DMS153 treated with DMSO at 0.1 percent for 48 hours (cell line): Measurements from ENCODE around the gene TIMM29.

Source experiments
- DNase-seq: peaks from one replicate; lab custom pipeline; 2025; ENCODE audit not compliant: unreplicated experiment; lab: John Stamatoyannopoulos, UW

The TIMM29 gene

DNA sequence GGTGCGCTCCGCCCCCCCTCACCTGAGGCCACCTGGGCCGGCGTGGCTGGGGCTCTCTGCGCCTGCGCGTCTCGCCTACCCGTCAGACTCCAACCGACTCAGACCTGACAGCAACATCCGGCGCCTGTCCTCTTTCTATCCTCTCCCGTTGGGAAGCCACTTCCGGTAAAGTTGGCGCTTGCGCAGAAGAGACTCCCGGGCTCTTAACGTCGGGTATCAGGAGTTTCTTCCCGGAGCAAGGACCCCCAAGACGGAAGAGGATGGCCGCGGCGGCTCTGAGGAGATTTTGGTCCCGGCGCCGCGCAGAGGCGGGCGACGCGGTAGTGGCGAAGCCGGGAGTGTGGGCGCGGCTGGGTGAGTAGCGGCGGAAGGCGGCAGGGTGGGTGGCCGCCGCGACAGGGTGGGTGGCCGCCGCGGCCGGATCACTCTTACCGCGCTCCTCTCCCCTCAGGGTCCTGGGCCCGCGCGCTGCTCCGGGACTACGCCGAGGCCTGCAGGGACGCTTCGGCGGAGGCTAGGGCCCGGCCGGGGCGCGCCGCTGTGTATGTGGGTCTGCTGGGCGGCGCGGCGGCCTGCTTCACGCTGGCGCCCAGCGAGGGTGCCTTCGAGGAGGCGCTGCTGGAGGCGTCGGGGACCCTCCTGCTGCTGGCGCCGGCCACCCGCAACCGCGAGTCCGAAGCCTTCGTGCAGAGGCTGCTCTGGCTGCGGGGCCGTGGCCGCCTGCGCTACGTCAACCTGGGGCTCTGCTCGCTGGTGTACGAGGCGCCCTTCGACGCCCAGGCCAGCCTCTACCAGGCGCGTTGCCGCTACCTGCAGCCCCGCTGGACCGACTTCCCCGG is at the start of gene TIMM29, which contains the start of gene YIPF2:
TIMM29 (plus strand) TSS at position 249 of the 839 bp plus-strand sequence; CDS start at position 261, 12 bp downstream.
YIPF2 (minus strand) TSS at position 77 of the 839 bp plus-strand sequence. CDS start 229 bp downstream, outside the sequence.
- DNase-seq, result peak; percentile 96

DNA sequence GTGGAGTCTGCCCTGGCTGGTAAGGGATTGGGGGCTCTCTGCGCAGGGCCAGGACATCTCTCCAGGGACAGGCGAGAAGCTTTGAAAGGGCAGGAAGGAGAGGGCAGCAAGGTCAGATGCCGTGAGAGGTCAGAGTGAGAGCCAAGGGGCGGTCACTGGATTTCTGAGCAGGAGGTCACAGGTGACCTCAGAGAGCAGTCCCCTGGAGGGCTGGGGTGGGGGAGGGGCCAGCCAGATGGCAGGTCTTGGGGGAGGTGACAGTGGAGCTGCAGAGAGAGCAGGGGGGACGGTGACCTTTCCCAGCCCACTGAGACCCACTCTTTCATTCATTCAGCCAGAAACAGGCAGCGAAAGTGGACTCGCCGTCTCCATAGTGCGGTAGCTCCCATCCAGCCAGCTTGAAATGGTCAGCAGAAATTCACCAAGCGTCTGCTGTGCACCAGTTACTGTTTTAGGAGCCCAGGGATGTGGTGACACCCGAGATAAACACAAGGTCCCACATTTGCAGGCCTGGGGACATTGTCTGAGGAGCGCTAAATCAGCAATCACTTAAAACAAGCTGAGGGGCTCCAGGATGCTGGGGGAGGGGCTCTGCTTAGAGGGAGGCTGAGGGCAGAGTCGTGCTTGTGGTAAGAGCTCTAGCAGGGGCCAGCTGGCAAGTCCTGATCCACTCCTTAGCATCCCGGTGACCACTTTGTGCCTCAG is 47.1 kb upstream of the TIMM29 start:
- no peak for DNase-seq

DNA sequence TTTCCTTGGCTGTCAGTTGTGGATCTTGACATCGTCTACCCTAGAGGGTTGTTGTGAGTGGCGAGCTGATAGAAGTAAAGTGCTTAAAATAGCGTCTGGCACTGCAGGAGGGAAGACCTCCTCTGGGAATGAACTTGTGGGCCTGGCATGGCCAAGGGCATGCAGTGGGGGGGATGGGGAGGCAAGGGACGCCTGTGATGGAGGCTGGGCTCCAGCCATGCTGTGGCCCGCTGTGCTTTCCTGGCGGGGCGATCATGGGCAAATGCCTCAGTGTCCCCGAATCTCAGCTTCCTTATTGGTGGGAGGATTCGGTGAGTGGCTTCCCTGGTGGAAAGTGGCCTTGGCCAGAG is 46.5 kb upstream of the TIMM29 start:
- no peak for DNase-seq

DNA sequence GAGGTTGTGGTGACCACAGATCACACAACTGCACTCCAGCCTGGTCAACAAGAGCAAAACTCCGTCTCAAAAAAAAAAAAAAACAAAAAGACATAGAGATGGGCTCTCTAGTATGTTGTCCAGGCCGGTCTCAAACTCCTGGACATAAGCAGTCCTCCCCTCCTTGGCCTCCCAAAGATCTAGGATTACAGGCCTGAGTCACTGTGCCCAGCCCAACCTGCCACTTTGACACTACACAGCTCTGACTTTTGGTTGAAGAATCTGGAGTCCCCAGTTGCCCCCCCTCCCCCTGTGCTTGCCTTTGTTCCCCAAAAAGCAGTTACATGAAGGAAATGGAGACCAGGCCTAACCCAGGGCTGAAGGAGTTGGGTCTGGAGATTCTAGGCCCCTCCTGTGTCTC is 44.3 kb upstream of the TIMM29 start:
- DNase-seq, result no peak

DNA sequence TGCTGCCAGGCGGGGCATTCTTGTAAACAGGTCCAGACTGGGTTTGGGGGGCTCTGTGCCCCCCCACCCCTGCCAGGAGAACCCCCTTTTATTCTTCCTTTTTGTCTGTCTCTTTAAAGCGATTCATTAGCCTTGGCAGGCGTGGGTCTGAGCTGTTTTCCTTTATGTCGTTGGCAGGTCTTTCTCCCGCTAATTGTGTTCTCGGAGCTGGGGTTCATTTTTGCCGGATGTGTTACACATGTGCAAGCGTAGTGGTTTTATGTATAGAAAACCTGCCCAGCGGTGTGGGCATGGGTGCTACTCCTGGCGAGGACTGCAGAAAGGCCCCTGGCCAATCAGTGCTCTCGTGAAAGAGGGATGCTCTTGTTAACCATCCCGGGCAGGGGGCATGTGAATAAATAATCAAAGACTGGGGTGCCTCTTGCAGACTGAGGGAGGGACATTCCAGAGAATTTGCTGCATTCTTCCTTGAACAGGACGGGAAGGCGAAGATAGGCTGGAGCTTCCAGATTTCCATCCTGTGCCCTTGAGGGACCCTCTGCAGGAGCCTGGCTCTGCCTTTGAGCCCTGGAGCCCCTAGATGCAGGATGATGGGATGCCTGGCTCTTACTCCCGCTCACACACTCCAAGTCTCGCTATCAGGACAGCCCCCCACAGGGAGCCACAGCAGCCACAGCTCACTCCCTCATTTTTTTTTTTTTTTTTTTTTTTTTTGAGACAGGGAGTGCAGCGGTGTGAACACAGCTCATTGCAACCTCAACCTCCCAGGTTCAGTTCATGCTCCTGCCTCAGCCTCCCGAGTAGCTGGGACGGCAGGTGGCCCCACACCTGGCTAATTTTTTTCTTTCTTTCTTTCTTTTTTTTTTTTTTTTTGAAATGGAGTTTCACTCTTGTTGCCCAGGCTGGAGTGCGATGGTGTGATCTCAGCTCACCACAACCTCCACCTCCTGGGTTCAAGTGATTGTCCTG is 43.1 kb upstream of the TIMM29 start:
- DNase-seq, result no peak

DNA sequence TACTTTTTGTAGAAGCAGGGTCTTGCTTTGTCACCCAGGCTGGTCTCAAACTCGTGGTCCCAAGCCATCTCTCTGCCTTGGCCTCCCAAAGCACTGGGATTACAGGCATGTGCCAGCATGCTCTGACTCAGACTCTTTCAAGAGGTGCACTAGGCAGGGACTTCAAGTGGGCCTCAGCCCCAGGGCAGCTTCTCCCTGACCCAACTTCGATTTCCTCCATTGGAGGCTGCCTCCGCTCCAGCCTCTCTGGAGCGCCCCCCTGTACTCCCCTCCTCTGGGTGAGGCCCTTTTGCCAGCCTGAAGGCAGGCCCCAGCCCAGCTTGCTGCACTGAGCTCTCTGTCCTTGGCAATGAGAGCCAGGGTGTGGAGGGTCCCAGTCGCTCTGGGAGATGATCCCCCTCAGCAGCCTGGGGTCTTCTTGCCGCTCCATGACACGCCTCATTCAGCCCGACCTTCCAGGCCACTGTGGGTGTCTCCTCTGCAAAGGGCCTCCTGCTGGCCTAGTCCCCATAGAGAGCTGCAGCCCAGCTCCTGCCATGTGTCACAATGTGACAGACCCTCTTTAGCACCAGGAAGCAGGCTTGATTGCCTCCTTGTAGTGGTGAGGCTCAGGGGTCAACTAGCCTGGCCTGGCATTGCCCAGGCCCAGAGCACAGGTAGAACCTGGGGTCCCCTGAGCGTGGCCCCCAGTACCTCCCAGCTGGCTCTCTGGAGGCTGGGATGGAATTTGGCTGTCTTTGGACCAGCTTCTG is 40.8 kb upstream of the TIMM29 start:
- DNase-seq, result no peak

DNA sequence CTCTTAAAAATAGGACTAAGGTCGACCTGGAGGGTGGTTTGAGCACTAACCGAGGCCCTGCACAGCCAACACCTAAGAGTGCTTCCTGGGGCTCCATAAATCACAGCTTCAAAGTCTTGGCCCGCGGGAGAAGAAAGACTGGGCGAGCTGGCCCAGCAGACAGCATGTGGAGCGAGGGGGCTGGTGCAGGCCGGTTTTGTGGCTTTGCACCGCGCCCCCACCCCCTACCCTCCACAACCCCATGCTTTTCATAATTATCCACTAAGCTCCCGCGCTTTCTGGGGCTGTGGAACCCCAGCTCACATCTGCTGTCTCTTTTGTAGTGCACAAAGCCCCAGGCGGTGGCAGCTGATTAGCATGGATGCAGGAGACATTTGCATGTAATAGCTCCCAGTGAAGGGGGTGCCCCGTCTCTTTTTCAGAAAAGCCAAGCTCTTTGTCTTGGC is 40.2 kb upstream of the TIMM29 start:
- DNase-seq, result no peak

DNA sequence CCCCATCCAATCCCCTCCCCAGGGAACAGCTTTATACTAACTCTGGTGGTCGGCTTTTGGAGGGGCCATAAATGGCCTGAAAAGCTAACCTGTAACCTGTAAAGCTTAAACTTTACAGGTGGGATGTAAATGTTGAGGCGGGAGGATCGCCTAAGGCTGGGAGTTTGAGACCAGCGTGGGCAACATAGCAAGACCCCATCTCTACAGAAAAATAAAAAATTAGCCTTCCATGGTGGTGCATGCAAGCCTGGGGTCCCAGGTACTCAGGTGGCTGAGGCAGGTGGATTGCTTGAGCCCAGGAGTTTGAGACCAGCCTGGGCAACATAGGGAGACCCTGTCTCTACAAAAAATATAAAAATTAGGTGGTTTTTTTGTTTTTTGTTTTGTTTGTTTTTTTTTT is 38.7 kb upstream of the TIMM29 start:
- no peak for DNase-seq

DNA sequence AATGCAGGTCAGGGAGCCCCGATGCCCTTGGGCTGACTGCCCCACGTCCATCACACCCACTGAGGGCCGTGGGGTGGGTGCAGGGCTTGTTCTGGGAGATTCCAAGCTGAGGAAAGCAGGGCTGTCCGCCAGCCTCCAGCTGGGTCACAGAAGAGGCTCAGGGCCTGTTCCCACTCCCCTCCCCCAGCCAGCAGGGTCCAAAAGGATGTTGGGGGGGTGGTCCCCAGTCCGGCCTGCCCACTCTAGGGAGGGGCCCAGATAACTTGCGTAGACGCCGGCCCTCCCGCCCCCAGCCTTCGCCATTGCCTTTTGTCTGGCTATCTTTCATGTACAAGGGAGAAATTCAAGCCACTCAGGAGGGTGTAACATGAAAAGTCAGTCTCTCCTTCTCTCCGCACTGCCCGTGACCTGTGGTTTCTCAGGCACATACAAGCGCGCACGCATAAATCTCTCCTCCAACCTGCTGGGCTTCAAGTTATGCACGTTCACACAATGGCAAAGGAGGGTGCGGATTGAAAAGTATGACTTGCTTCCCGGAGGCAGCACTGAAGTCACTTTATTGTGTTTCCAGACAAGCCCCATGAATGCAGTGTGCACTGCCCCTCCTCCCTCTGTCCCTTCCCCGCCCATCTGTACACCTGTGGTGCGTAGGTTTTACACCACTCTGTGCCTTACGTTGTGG is 37.1 kb upstream of the TIMM29 start:
- DNase-seq, result peak; percentile 17

DNA sequence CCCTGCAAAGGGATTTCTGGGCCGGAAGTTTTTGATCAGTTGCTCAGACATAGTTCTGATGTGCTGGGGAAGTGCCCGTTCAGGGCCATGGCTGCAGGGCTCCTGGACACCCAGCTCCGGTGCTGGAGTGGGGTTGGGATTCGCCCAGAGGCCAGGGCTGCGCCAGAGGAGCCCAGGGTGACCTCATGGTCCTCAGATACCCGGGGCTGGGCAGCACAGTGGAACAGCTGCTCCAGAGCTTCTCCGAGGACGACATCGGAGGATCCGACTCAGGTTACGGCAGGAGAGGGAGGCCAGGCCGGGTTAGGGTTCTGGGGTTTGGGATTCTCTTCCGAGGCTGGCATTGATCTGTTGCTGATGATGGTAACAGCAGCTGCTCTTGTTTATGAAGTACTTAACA is 36.4 kb upstream of the TIMM29 start:
- no peak for DNase-seq

DNA sequence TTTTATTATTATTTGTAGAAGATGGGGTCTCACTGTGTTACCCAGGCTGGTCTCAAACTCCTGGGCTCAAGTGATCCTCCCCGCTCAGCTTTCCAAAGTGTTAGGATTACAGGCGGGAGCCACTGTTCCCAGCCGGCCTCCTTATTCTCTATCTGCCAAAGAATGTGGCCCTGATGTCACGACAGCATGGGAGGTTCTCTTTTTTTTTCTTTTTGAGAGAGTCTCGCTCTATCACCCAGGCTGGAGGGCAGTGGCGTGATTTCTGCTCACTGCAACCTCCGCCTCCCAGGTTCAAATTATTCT is 33.7 kb upstream of the TIMM29 start:
- DNase-seq, result no peak

DNA sequence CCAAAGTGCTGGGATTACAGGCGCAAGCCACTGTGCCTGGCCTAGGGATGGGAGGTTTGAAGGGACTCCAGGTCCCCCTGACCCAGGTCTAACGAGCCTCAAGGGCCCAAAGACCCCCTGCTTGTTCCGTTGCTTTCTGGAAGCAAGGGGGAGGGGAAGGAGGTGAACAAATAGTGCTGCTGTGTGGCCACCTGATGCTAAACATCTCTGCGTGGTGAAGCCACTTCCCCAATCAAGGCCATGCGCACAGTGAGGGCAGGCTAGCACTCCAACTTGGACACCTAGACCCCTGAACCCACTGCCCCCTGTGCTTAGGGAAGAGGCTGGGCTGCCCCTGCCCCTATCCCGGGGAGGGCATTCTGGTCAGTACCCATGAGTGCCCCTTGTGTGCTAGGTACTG is 33.2 kb upstream of the TIMM29 start:
- no peak for DNase-seq

DNA sequence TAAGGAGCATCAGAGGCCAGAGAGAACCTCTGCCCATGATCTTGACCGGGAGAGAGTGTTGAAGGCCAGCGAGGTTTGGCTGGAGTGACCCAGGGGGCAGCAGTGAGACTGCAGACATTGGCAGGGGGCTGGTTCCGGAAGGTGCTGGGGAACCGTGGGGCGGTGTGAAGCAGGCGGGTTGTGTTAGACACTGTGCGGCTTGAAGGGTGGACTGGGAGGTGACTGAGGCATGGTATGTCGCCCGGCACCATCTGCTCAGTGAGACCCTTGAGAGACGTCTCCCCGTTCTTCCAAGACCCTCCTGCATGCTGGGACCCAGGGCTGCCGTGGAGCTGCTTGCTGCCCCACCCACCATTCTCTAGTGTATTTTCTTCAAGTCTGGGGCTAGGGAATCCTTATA is 32.7 kb upstream of the TIMM29 start:
- DNase-seq, result no peak

DNA sequence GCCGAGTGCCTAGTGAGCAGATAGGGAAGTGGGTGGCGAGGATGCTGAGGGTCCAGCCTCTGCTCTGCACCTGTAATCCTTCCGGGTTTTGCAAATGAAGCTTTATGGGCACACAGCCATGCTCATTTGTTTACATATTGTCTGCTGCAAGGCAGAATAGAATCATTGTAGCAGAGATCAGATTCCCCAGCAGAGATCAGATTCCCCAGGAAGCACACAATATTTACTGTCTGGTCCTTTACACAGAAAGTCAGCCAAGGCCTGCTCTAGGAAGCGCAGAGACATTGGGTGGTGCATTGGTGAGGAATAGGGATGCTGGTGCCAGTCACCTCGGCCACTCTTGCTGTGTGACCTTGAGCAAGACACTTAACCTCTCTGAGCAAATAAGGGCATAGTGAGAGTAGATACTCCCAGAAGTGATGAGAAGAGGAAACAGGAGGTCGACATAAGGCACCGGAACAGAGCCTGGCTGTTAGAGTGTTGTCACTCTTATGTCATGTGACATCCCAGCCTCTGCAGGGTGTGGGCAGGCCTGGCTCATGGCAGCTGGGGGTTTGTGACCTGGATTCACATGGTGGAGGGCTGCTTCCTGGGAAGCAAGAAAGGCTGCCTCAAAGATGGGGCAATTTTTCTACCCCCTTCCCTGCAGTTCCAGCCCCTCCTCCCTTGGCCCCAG is 31.6 kb upstream of the TIMM29 start:
- DNase-seq, result peak; percentile 75

DNA sequence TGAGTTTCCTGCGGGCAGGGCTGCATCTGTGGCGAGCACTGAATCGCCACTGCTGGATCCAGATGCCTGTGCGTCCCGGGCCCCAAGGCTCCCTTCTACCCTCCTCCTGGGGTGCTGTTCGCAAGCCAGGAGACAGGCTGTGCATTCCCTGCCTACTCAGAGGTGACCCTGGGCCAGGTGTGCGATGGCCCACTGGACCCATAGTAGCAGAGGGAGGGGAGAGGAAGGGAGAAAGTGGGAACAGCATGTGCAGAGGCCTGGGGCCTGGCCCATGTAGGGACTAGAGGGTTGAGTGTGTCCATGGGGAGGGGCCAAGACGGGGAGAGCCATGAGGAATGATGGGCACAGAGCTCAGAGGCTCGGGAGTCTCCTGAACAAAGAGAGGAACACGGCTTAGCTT is 30.0 kb upstream of the TIMM29 start:
- no peak for DNase-seq

DNA sequence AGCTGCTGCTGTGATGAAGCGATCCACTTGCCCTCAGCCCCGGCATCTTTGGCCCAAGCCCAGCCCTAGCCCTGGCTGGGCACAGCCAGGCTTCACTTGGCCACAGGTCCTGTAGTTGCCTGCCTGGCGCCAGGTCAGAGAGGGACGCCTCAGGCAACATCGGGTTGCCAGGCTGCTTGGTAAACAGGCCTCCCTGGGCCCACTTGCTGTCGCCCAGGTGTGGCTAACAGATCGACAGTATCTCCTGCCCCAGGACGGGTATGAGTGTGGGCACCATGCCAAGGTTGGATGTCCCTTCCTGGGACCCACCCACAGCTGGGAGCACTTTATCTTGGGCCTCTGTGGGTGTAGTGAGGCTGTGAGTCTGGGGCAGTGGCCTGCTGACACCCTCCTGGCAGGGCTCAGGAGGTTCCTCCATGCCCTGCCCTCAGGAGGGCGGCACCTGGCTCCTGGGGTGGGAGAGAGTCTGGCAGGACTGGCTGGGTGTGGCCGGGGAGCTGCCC is 29.4 kb upstream of the TIMM29 start:
- peak; percentile 66 for DNase-seq

DNA sequence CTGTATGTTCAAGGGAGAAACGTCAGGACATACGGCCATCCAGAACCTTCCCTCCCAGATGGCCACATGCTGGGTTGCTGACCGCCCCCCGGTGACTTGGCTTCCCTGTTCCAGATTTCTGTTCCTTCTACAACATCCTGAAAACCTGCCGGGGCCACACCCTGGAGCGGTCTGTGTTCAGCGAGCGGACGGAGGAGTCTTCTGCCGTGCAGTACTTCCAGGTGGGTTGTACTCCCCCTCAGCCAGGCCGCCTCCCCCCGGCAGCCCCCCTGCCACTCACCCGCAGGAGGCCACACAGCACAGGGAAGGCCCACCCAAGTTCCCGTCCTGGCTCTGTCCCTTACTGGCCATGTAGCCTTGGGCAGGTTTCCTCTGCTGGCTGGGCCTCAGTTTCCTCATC is 20.7 kb upstream of the TIMM29 start:
- no peak for DNase-seq

DNA sequence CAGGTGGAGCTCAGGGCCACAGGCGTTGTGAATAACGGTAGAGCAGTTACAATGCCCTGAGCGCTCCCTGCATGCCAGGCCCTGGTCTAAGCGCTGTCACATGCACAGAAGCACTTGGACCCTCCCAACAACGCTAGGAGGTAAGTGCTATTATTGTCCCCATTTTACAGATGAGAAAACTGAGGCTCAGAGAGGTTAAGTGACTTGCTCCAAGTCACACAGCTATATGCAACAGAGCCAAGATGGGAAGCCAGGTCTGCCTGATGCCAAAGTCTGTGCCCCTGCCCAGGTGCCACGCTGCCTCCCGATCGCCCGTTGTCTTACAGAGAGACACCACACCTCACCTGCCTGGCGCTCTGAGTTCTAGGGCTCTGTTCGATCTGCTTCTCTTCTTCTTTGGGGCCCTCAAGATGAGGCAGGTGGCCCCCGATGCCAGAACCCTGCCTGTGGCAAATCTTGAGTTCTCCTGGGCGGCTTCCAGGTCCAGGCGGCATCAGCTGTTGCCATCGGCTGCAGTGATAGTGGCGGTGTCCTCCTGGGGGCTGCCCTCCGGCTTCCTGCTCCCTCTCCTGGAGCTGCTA is 20.1 kb upstream of the TIMM29 start:
- no peak for DNase-seq
